PFSK-1 (cell line): ENCODE measurements around the gene ZC3H8.

Experiments used
- FOXP2 ChIP-seq: optimal IDR thresholded peaks from 2 replicates; pipeline ENCODE3; 2011; ENCODE audit warnings: borderline replicate concordance, control low read depth, inconsistent platforms; ENCODE audit not compliant: insufficient read depth; ENCODE audit errors: extremely low read length, extremely low read depth
- POLR2AphosphoS5 ChIP-seq: IDR thresholded peaks from 2 replicates; pipeline ENCODE4 v1.6.1; 2012; ENCODE audit warnings: low read depth, mild to moderate bottlenecking, control low read depth, low read length, moderate library complexity
- SIN3A ChIP-seq: IDR thresholded peaks from 2 replicates; pipeline ENCODE4 v1.6.1; 2012; ENCODE audit warnings: mild to moderate bottlenecking, low read length, moderate library complexity, borderline replicate concordance; ENCODE audit not compliant: insufficient read depth
- TAF1 ChIP-seq: IDR thresholded peaks from 2 replicates; pipeline ENCODE4 v1.6.1; 2012; ENCODE audit warnings: low read length, control low read depth, borderline replicate concordance; ENCODE audit not compliant: insufficient read depth
- TF ChIP-seq, protein P1 (sequence below), 2 experiments: IDR thresholded peaks; 2 replicates each; pipeline versions ENCODE4 v1.6.1 to v1.8.0; 2011 to 2012; ENCODE audit warnings: low read depth in 2 of 2, low read length in 2 of 2, control low read depth in 1 of 2, inconsistent platforms in 1 of 2, mild to moderate bottlenecking in 1 of 2, moderate library complexity in 1 of 2; ENCODE audit not compliant: insufficient read depth in 1 of 2

ZC3H8 gene

DNA sequence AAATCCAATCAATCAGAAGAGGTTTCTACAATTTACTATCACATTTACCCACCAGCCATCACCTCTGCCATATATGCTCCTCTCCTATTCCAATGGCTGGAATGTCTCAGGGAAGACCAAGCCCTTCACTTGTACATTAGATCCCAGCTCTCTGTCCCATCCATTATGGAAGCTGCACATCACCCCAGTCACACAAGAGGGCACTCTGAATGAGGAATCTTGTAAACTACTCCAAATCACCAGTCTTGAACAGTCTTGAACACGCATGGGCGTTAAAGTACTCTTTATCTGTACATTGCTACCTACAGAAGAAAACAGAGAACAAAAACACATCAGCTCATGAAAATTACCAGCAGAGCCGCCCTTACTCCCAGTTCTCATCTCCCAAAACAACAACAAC is 38.7 kb downstream of the ZC3H8 start:
- TF ChIP-seq TAF1 = no peak
- TF ChIP-seq, protein P1, sequence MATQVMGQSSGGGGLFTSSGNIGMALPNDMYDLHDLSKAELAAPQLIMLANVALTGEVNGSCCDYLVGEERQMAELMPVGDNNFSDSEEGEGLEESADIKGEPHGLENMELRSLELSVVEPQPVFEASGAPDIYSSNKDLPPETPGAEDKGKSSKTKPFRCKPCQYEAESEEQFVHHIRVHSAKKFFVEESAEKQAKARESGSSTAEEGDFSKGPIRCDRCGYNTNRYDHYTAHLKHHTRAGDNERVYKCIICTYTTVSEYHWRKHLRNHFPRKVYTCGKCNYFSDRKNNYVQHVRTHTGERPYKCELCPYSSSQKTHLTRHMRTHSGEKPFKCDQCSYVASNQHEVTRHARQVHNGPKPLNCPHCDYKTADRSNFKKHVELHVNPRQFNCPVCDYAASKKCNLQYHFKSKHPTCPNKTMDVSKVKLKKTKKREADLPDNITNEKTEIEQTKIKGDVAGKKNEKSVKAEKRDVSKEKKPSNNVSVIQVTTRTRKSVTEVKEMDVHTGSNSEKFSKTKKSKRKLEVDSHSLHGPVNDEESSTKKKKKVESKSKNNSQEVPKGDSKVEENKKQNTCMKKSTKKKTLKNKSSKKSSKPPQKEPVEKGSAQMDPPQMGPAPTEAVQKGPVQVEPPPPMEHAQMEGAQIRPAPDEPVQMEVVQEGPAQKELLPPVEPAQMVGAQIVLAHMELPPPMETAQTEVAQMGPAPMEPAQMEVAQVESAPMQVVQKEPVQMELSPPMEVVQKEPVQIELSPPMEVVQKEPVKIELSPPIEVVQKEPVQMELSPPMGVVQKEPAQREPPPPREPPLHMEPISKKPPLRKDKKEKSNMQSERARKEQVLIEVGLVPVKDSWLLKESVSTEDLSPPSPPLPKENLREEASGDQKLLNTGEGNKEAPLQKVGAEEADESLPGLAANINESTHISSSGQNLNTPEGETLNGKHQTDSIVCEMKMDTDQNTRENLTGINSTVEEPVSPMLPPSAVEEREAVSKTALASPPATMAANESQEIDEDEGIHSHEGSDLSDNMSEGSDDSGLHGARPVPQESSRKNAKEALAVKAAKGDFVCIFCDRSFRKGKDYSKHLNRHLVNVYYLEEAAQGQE (IDR thresholded peaks at IDR 0.05; ENCODE audit: insufficient read depth in 1 of 2, low read depth in 2 of 2, low read length in 2 of 2) = no peak
- no peak for TF ChIP-seq SIN3A
- TF ChIP-seq FOXP2 = no peak
- no peak for TF ChIP-seq POLR2AphosphoS5

DNA sequence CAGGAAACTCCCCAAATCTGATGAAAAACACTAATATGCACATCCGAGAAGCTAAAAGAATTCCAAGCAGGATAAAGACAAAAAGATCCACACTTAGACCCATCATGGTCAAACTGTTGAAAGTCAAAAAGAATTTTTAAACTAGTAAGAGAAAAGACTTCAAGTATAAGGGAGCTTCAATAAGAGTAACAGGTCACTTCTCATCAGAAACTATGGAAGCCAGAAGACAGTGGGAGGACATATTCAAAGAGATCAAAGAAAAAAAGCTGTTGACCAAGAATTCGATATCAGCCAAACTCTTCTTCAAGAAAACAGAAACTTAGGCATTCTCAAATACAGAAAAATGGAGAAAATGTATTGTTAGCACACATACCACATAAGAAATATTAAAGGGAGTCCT is 50.4 kb downstream of the ZC3H8 start:
- TF ChIP-seq POLR2AphosphoS5 (no peak), SIN3A (no peak), TAF1 (no peak)
- TF ChIP-seq, protein P1 (IDR thresholded peaks at IDR 0.05; ENCODE audit: insufficient read depth in 1 of 2, low read depth in 2 of 2, low read length in 2 of 2) = no peak

GRCh38 chr2:112201696-112202430 is 53.0 kb downstream of the ZC3H8 start:
- TF ChIP-seq FOXP2 = no peak
- TF ChIP-seq, protein P1 (IDR thresholded peaks at IDR 0.05; ENCODE audit: insufficient read depth in 1 of 2, low read depth in 2 of 2, low read length in 2 of 2) = no peak
- no peak for TF ChIP-seq POLR2AphosphoS5
- TF ChIP-seq SIN3A = no peak
- no peak for TF ChIP-seq TAF1

DNA sequence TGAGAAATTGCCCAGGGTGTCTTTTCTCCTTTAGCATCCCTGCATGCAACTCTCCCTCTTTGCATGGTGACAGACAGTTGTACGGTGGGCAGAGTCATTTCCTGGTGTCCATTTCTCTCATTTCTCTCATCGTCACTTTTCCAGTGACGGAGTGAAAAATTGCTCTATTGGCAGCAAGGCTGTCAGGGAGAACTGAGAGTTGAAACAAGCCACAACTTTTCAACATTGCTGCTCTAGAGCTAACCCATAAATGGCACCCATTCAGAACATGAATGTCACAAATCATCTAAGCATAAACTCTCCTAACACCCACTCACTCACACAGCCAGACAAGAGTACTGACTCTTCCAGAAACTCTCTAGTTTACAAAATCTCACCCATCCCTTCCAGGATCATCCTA is 55.7 kb downstream of the ZC3H8 start:
- TF ChIP-seq TAF1 (no peak), SIN3A (no peak), FOXP2 (no peak), POLR2AphosphoS5 (no peak)
- TF ChIP-seq, protein P1 (IDR thresholded peaks at IDR 0.05; ENCODE audit: insufficient read depth in 1 of 2, low read depth in 2 of 2, low read length in 2 of 2) = no peak
